GM21786 (cell line): ENCODE measurements around the gene PITX3.

Source experiments
- ATAC-seq: cut with Tn5 transposase; IDR thresholded peaks from one replicate; pipeline ENCODE4 v1.9.1; 2021; ENCODE audit not compliant: unreplicated experiment

PITX3 gene

GRCh38 chr10:102241444-102242117 lies at the start of gene PITX3:
TSS of gene PITX3 (minus strand) at chr10:102241512. CDS start at chr10:102232080, 9,432 bp downstream.
- ATAC-seq: peak; percentile 34

GRCh38 chr10:102289840-102290239 lies 48.5 kb upstream of the PITX3 start:
- no peak for ATAC-seq

- ATAC-seq: no peak
Observed at GRCh38 chr10:102289356-102289755, 48.0 kb upstream of the PITX3 start.

GRCh38 chr10:102287991-102288390 lies 46.7 kb upstream of the PITX3 start:
- no peak for ATAC-seq

GRCh38 chr10:102287538-102287937 lies 46.2 kb upstream of the PITX3 start:
- no peak for ATAC-seq

- no peak for ATAC-seq
Observed at GRCh38 chr10:102286216-102286615, 44.9 kb upstream of the PITX3 start.

- ATAC-seq: no peak
Observed at GRCh38 chr10:102285133-102285532, 43.8 kb upstream of the PITX3 start.

- ATAC-seq: no peak
Observed at GRCh38 chr10:102284531-102284930, 43.2 kb upstream of the PITX3 start.

- ATAC-seq: no peak
Observed at GRCh38 chr10:102283890-102284289, 42.6 kb upstream of the PITX3 start.

- ATAC-seq: no peak
Observed at GRCh38 chr10:102283488-102283887, 42.2 kb upstream of the PITX3 start.

- ATAC-seq: no peak
Observed at GRCh38 chr10:102281102-102281487, 39.8 kb upstream of the PITX3 start.

- no peak for ATAC-seq
Observed at GRCh38 chr10:102280397-102281101, 39.2 kb upstream of the PITX3 start.

- ATAC-seq: no peak
Observed at GRCh38 chr10:102279104-102279503, 37.8 kb upstream of the PITX3 start.

GRCh38 chr10:102275343-102275742 lies 34.0 kb upstream of the PITX3 start:
- no peak for ATAC-seq

GRCh38 chr10:102274062-102274461 lies 32.8 kb upstream of the PITX3 start:
- no peak for ATAC-seq

GRCh38 chr10:102269017-102269416 lies 27.7 kb upstream of the PITX3 start:
- no peak for ATAC-seq

GRCh38 chr10:102268375-102268888 lies 27.1 kb upstream of the PITX3 start:
- no peak for ATAC-seq

GRCh38 chr10:102267748-102268147 lies 26.4 kb upstream of the PITX3 start:
- no peak for ATAC-seq

GRCh38 chr10:102266670-102267069 lies 25.4 kb upstream of the PITX3 start:
- no peak for ATAC-seq

GRCh38 chr10:102264371-102264770 lies 23.1 kb upstream of the PITX3 start:
- ATAC-seq: no peak

- no peak for ATAC-seq
Observed at GRCh38 chr10:102262744-102263370, 21.5 kb upstream of the PITX3 start.

- no peak for ATAC-seq
Observed at GRCh38 chr10:102261842-102262241, 20.5 kb upstream of the PITX3 start.
